HepG2 (cell line): Measurements from ENCODE around the gene SLC44A4. TPM values are rescaled to one million over a fixed set of nuclear protein-coding genes. Genes with fewer than 3 reads are reported as not detected.

Experiments used
- MED1 ChIP-seq: sonication (generic); formaldehyde crosslinking; IDR thresholded peaks from 2 replicates; pipeline ENCODE4 v1.4.0; 2020; ENCODE audit warnings: missing genetic modification reagents
- MIER2 ChIP-seq: IDR thresholded peaks from 2 replicates; pipeline ENCODE4 v1.6.1; 2016; ENCODE audit warnings: missing biosample characterization, missing genetic modification reagents
- NFYC ChIP-seq: IDR thresholded peaks from 2 replicates; pipeline ENCODE4 v1.6.1; 2016; ENCODE audit warnings: missing genetic modification reagents, missing compliant biosample characterization
- NR2F6 ChIP-seq, 2 experiments: IDR thresholded peaks; 2 replicates each; pipeline ENCODE4 v1.6.1; 2016; ENCODE audit warnings: antibody characterized with exemption in 1 of 2, mild to moderate bottlenecking in 1 of 2
- RBFOX2 ChIP-seq: fragments of 200-400 bp; formaldehyde crosslinking; IDR thresholded peaks from 2 replicates; pipeline ENCODE4 v1.6.1; 2017; ENCODE audit warnings: low read depth, mild to moderate bottlenecking, low read length
- XRCC5 ChIP-seq: fragments of 200-400 bp; formaldehyde crosslinking; optimal IDR thresholded peaks from 2 replicates; pipeline ENCODE3; 2017; ENCODE audit warnings: mild to moderate bottlenecking, low read length
- ZBTB38 ChIP-seq: sonication (generic); formaldehyde crosslinking; IDR thresholded peaks from 2 replicates; pipeline ENCODE4 v1.5.1; 2020; ENCODE audit warnings: mild to moderate bottlenecking, missing genetic modification reagents
- ZNF335 ChIP-seq: sonication (generic); formaldehyde crosslinking; IDR thresholded peaks from 2 replicates; pipeline ENCODE4 v1.4.0; 2020; ENCODE audit warnings: missing genetic modification reagents
- polyA plus RNA-seq, 8 experiments: library from polyadenylated mRNA; depleted of rRNA in 3 of 8; stranded (reverse) in 7 of 8; unstranded in 1 of 8; fragments of >200 nt; fragmentation: Illumina TruSeq in 4 of 8; extraction: Trizol in 4 of 8; gene quantifications; 2 replicates each; pipeline versions ENCODE4 v1.2.1 to v1.2.3, GENCODE V29; 2011 to 2016; ENCODE audit warnings: low read depth in 4 of 8, missing spikeins in 1 of 8, mixed read lengths in 1 of 8; ENCODE audit not compliant: insufficient read depth in 1 of 8
- total RNA-seq, 5 experiments: library from RNA; depleted of rRNA; stranded (reverse); fragments of >200 nt; fragmentation: Illumina TruSeq; extraction: Trizol; gene quantifications; 2 replicates each; pipeline ENCODE4 v1.2.3, GENCODE V29; 2016; ENCODE audit warnings: low read depth in 1 of 5
- TF ChIP-seq, protein P1 (sequence below): sonication (generic); formaldehyde crosslinking; IDR thresholded peaks from 2 replicates; pipeline ENCODE4 v1.4.0; 2020; ENCODE audit warnings: missing genetic modification reagents
- TF ChIP-seq, protein P2 (sequence below): sonication (generic); formaldehyde crosslinking; IDR thresholded peaks from 2 replicates; pipeline ENCODE4 v1.5.1; 2020; ENCODE audit warnings: mild to moderate bottlenecking, missing genetic modification reagents, moderate library complexity
- TF ChIP-seq, protein P3 (sequence below): IDR thresholded peaks from 2 replicates; pipeline ENCODE4 v1.6.1; 2016
- TF ChIP-seq, protein P4 (sequence below): sonication (generic); formaldehyde crosslinking; IDR thresholded peaks from 2 replicates; pipeline ENCODE4 v1.4.0; 2020; ENCODE audit warnings: mild to moderate bottlenecking, missing genetic modification reagents
- TF ChIP-seq, protein P5 (sequence below): sonication (generic); formaldehyde crosslinking; IDR thresholded peaks from 2 replicates; pipeline ENCODE4 v1.8.0; 2022; ENCODE audit warnings: missing genetic modification reagents, mild to moderate bottlenecking, moderate library complexity, borderline replicate concordance
- TF ChIP-seq, protein P6 (sequence below): sonication (generic); formaldehyde crosslinking; IDR thresholded peaks from 2 replicates; pipeline ENCODE4 v1.4.0; 2020; ENCODE audit warnings: missing genetic modification reagents

SLC44A4 gene
- total and polyA plus RNA-seq, 2 of the 13 experiments (the other 11 are each of a cell fraction or from before 2014, with no cell fraction given), result 3.5 to 5.9 TPM

DNA sequence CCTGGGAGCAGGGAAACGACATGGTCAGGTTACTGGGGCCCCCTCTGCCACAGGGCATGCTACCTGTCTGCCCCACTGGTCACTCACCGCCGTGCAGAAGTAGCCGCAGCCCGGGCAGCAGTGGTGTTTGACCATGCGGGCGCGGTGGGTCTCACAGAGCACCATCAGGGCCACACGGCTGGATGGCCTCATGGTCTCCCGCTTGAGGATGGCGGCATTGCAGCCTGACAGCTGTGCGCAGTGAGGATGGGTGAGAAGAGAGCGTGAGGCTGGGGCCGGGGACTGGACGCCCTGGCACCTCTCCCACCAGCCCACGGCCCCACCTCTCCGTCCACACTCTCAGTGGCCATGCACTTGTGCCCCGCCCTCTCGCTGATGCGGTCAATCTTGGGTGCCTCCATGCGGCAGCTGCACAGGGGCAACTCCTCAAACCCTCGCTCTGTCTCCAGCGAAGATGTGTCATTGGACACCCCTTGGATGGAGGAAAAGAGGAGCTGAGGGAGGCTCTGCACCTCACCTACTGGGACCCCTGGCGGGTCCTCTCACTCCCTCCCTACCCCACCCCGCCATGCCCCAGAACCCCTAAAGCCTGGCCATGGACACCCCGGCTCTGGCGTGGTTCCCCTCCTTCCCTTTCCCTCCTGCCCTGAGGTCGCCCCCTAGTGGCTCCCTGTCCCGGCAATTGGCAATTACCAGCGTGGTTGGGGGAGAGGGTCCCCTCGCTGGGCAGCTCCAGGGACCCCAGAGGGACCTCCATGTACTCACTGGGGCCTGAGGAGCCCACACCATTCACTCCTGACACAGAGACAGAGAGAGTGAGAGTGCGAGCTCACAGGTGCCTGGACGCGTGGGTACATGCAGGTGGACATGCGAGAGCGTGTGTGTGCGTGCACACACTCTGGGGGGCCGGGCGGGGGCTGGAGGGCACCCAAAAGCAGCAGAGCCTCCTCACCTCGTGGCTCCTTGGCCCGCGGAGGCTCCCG, 9.8 kb upstream of the SLC44A4 start (continued):
- TF ChIP-seq ZBTB38 (CRISPR knock-in tag) (no peak), ZNF335 (CRISPR knock-in tag) (peak; percentile 88), NR2F6 (IDR thresholded peaks at IDR 0.05) (no peak), NR2F6 (CRISPR knock-in tag; IDR thresholded peaks at IDR 0.05) (peak; percentile 27; the same call in 1 of the 2 replicates), MED1 (0 out of 2 replicates have a peak, but pooled peaks have one; percentile 12), XRCC5 (peak; percentile 70), MIER2 (CRISPR knock-in tag) (no peak), NFYC (CRISPR knock-in tag) (no peak), RBFOX2 (peak; percentile 56)
- TF ChIP-seq, protein P1, sequence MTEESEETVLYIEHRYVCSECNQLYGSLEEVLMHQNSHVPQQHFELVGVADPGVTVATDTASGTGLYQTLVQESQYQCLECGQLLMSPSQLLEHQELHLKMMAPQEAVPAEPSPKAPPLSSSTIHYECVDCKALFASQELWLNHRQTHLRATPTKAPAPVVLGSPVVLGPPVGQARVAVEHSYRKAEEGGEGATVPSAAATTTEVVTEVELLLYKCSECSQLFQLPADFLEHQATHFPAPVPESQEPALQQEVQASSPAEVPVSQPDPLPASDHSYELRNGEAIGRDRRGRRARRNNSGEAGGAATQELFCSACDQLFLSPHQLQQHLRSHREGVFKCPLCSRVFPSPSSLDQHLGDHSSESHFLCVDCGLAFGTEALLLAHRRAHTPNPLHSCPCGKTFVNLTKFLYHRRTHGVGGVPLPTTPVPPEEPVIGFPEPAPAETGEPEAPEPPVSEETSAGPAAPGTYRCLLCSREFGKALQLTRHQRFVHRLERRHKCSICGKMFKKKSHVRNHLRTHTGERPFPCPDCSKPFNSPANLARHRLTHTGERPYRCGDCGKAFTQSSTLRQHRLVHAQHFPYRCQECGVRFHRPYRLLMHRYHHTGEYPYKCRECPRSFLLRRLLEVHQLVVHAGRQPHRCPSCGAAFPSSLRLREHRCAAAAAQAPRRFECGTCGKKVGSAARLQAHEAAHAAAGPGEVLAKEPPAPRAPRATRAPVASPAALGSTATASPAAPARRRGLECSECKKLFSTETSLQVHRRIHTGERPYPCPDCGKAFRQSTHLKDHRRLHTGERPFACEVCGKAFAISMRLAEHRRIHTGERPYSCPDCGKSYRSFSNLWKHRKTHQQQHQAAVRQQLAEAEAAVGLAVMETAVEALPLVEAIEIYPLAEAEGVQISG, result 0 out of 2 replicates have a peak, but pooled peaks have one; percentile 29
- TF ChIP-seq, protein P2, sequence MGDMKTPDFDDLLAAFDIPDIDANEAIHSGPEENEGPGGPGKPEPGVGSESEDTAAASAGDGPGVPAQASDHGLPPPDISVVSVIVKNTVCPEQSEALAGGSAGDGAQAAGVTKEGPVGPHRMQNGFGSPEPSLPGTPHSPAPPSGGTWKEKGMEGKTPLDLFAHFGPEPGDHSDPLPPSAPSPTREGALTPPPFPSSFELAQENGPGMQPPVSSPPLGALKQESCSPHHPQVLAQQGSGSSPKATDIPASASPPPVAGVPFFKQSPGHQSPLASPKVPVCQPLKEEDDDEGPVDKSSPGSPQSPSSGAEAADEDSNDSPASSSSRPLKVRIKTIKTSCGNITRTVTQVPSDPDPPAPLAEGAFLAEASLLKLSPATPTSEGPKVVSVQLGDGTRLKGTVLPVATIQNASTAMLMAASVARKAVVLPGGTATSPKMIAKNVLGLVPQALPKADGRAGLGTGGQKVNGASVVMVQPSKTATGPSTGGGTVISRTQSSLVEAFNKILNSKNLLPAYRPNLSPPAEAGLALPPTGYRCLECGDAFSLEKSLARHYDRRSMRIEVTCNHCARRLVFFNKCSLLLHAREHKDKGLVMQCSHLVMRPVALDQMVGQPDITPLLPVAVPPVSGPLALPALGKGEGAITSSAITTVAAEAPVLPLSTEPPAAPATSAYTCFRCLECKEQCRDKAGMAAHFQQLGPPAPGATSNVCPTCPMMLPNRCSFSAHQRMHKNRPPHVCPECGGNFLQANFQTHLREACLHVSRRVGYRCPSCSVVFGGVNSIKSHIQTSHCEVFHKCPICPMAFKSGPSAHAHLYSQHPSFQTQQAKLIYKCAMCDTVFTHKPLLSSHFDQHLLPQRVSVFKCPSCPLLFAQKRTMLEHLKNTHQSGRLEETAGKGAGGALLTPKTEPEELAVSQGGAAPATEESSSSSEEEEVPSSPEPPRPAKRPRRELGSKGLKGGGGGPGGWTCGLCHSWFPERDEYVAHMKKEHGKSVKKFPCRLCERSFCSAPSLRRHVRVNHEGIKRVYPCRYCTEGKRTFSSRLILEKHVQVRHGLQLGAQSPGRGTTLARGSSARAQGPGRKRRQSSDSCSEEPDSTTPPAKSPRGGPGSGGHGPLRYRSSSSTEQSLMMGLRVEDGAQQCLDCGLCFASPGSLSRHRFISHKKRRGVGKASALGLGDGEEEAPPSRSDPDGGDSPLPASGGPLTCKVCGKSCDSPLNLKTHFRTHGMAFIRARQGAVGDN, result peak; percentile 52
- TF ChIP-seq, protein P3, sequence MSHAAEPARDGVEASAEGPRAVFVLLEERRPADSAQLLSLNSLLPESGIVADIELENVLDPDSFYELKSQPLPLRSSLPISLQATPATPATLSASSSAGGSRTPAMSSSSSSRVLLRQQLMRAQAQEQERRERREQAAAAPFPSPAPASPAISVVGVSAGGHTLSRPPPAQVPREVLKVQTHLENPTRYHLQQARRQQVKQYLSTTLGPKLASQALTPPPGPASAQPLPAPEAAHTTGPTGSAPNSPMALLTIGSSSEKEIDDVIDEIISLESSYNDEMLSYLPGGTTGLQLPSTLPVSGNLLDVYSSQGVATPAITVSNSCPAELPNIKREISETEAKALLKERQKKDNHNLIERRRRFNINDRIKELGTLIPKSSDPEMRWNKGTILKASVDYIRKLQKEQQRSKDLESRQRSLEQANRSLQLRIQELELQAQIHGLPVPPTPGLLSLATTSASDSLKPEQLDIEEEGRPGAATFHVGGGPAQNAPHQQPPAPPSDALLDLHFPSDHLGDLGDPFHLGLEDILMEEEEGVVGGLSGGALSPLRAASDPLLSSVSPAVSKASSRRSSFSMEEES (CRISPR knock-in tag), result no peak
- TF ChIP-seq, protein P4, sequence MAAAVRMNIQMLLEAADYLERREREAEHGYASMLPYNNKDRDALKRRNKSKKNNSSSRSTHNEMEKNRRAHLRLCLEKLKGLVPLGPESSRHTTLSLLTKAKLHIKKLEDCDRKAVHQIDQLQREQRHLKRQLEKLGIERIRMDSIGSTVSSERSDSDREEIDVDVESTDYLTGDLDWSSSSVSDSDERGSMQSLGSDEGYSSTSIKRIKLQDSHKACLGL (CRISPR knock-in tag), result no peak
- TF ChIP-seq, protein P5, sequence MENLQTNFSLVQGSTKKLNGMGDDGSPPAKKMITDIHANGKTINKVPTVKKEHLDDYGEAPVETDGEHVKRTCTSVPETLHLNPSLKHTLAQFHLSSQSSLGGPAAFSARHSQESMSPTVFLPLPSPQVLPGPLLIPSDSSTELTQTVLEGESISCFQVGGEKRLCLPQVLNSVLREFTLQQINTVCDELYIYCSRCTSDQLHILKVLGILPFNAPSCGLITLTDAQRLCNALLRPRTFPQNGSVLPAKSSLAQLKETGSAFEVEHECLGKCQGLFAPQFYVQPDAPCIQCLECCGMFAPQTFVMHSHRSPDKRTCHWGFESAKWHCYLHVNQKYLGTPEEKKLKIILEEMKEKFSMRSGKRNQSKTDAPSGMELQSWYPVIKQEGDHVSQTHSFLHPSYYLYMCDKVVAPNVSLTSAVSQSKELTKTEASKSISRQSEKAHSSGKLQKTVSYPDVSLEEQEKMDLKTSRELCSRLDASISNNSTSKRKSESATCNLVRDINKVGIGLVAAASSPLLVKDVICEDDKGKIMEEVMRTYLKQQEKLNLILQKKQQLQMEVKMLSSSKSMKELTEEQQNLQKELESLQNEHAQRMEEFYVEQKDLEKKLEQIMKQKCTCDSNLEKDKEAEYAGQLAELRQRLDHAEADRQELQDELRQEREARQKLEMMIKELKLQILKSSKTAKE, result peak; percentile 62; the same call in 1 of the 2 replicates
- TF ChIP-seq, protein P6, sequence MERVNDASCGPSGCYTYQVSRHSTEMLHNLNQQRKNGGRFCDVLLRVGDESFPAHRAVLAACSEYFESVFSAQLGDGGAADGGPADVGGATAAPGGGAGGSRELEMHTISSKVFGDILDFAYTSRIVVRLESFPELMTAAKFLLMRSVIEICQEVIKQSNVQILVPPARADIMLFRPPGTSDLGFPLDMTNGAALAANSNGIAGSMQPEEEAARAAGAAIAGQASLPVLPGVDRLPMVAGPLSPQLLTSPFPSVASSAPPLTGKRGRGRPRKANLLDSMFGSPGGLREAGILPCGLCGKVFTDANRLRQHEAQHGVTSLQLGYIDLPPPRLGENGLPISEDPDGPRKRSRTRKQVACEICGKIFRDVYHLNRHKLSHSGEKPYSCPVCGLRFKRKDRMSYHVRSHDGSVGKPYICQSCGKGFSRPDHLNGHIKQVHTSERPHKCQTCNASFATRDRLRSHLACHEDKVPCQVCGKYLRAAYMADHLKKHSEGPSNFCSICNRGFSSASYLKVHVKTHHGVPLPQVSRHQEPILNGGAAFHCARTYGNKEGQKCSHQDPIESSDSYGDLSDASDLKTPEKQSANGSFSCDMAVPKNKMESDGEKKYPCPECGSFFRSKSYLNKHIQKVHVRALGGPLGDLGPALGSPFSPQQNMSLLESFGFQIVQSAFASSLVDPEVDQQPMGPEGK (CRISPR knock-in tag), result peak; percentile 50; the same call in 1 of the 2 replicates
